HuH-7 (cell line): ENCODE data around the gene CCDC148.
"Not testable (repeated sequence)": the region's sequence is repeated elsewhere in the genome, so short reads cannot be mapped to it uniquely, and the experiment has no call there.

Experiments used
- DNase-seq: peaks from one replicate; pipeline ENCODE4 v3.0.0; 2011; ENCODE audit warnings: low spot score

CCDC148 gene

GRCh38 chr2:158291544-158292180, 164.9 kb downstream of the CCDC148 start:
- DNase-seq, result no peak

- DNase-seq, result no peak
These were observed 166.3 kb downstream of the CCDC148 start for GRCh38 chr2:158290225-158290624.

DNA sequence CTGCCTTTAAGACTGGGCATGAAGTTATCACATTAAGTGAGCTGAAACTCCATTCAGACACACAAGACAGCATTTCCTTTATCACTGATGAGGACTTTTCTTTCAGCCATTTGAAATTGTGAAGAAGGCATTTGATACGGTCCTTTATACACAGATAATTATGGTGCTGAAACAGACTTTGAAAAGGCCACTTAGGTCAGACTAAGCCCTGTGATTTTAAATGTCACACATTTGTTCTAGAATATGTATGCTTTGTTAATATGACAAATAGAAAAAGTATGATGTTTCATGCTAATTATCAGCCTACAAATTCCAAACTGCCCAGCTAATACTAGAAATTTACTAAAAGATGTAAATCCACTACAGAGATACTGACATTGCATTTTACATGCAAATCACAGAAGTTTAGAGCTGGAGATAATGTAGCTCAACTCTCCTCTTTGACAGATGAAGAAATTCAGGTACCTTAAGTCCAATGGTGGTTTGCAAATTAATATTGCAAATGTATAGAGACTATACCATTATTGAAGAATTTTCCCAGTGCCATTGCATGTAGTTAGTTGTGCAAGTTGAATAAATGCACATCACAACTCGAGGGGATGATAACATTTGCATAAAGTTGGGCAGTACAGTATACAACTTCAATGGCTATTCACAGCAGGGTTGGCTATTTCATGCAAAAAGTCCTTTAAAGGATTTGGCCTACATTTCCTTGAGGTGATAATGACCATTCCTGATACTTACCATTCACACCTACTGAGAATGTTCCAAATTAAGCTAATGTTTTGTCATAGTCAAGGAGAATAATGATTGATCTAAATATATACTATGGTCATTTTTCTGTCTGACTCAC, 179.7 kb downstream of the CCDC148 start:
- DNase-seq, result no peak

DNA sequence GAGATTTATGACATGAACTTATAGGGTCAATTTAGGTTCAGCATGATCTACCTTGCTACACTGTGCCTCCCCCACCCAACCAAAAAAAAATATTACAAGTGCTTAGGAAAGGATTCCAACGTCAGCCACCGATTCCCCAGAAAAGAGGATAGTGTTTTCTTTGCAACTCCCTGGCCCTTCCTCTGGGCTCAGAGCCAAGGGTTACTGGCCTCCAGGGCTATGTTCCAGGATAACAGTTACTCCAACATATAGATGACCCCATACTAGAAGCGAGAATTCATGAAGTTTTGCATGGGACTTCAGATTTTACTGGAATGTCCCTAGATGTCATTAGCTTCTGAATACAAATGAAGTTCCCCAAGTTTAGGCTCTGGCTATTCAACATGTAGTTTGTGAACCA, 182.8 kb downstream of the CCDC148 start:
- no peak for DNase-seq

- DNase-seq, result no peak
These were observed 186.0 kb downstream of the CCDC148 start for GRCh38 chr2:158270536-158270935.

DNA sequence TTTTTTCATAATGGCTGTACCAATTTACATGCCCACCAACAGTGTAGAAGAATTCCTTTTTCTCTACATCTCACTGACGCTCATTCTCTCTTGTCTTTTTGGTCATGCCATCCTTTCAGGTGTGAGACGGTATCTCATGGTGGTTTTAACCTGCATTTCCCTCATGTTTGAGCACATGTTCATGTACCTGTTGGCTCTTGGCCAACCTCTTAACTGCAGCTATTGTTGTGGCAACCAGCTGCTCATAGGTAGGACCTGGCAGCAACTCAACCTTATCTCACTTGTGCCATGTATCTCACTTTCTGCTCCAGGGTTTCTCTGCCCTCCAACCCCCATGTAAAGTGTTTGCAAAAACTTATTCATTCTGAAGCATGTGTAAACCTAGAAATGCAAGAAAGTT, 187.4 kb downstream of the CCDC148 start:
- DNase-seq, result no peak

- DNase-seq, result no peak
These were observed 190.4 kb downstream of the CCDC148 start for GRCh38 chr2:158266111-158266510.

- no peak for DNase-seq
These were observed 201.3 kb downstream of the CCDC148 start for GRCh38 chr2:158255257-158255656.

GRCh38 chr2:158253170-158253569, 203.4 kb downstream of the CCDC148 start:
- DNase-seq, result no peak

DNA sequence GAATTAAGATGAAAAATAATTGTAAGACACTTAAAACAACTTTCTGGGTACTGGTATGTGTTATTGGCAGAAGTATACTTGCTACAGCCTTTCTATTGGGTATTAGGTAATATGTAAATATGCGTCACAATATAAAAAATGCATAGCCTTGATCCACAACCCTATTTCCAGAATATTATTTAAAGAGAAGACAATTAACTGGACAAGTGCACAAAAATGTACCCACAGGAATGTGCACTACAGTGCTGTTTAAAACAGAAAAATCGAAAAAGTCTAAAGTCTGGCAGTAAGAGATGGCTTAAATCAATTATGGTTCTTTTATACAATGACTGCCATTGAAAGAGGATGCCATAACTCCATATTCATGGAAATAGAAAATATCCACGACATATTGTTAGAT, 205.2 kb downstream of the CCDC148 start:
- DNase-seq, result no peak

DNA sequence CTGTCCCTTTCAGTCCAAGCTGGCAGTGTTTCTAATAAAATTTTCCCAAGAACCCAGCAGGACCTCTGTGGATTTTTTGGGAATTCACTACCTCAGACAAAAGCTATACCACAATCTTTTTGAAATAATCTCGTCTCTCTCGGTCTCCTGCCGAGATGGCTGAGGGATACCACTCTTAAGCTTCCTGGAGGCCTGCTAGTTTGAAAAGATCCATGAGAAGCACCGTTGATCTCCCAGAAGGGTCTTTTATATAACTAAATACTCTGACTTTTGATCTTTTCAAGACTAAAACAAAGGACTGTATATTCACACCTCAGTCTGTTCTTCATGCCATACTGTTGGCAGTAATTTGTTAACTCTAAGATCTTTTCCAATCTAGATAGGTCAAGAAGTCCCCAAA, 213.2 kb downstream of the CCDC148 start:
- DNase-seq, result no peak

DNA sequence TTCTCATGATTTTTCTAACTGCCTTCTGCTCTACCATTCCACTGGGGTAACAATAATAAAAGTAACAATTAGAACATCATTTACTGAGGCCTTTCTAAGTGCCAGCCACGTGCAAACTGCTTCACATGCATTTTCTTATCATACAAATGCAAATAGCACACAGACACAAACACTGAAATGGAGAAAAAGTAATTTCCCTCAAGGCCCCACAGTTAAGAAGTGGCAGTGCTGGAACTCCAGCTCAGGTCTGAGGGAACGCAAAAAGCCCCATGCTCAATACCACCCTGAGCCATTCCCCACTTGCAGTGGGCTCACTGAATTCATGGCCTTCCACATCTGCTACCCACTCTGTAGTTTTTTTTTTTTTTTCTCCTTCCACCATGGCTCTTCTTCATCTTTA, 214.3 kb downstream of the CCDC148 start:
- DNase-seq, result no peak

- DNase-seq, result no peak
These were observed 215.6 kb downstream of the CCDC148 start for GRCh38 chr2:158240975-158241374.

DNA sequence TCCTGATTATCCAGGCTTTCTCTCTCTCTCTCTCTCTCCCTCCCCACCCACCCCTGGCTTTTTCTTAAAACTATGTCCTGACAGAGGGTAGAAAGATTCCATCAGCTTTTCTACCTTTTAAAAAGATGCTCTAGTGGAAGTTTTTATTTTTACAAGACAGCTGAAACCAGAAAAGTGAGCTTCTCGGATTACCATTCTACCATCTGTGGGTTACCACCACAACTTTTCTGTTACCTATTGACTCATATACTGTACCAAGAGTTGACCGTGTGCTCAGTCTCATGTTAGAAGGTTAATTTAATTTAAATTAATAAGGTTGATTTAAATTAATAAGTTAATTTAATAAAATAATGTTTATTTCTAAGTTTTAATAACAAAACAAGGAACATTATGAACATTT, 217.3 kb downstream of the CCDC148 start:
- DNase-seq, result no peak

GRCh38 chr2:158234497-158234896, 222.1 kb downstream of the CCDC148 start:
- no peak for DNase-seq

- peak; percentile 34 for DNase-seq
These were observed 224.1 kb downstream of the CCDC148 start for GRCh38 chr2:158232476-158232875.

DNA sequence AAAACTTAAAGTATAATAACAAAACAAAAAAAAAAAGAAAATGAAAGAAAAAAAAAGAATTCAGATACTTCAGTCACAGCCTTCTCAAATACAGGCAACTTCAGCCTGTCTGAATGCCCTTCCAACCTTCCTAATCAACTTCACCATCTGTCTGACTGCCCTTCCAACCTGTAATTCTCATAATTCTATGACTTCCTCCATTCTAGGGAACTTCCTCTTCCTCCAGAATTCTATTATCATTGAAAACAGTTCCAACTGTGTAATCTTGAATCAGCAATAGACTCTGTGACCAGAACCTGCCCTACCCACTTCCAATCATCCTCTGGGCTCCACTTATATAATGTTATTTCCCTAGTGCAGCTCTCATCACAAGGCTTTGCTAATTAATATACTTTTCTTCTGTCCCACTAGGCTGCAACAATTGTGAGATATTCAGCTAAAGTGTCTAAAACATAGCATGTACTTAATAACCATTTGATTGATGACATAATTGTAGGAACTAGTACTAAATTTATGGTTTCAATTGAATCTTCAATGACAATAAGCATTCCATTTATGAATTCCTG, 227.5 kb downstream of the CCDC148 start:
- no peak for DNase-seq

GRCh38 chr2:158223066-158223465, 233.5 kb downstream of the CCDC148 start:
- not testable (repeated sequence) for DNase-seq

DNA sequence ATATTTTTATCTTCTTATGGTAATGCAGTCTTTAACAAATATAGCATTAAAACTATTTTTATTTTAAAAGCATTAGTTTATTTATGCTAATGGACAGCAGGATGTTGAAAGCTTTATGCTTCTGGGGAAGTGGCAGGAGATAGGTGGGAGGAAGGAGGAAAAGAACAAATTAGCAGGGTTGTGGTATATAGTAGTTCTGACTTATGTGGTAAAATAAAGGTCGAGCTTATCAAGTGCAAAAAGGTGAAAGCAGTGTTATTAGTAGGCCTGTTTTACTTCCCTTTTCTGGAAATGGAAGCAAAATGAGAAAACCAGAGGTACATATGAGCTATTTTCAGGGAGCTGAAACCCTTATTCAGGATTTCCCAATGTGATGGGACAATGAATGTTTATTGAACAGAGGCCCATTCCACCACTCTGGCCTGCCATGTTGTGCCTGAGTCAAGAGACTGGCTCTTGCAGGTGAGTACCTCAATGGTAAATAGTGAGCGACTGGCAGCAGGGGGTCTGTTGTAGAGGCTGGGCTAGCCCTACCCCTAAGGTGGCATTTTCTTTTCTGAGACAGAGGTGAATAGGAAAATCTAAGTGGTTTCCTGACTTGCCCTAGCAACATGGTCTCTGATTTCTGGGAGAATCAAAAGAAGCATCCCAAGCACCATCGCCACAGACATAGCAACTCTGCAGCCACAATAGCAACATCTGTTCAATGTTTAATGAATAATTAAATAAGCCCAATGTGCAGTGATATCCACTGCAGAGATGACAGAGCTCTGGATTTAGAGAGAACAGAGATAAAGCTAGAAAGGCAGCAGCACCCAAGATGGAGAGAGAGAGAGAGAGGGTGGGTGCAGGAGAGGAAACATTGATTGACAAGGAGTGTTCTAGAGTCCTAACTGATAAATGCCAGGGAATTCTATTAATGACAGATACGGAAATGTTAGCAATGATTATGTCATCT, 235.2 kb downstream of the CCDC148 start:
- DNase-seq, result no peak

GRCh38 chr2:158217593-158217992, 239.0 kb downstream of the CCDC148 start:
- no peak for DNase-seq

DNA sequence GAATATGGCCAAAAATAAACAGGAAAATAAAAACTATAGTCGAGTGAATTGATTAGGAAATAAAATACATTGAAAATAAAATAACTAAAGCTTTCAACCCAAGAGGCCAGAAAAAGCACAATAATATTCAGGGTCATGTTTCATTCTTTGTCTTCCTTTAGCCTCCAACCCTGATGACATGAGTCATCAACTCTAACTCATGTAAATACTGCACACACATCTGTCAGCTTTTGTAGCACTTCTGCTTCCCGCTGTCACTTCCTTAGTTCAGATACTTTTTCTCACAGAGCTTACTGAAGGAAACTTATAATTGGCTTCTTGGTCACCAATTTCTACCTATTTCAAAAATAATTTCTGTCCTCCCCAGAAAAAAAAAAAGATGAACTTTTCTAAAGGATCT, 242.1 kb downstream of the CCDC148 start:
- DNase-seq, result no peak

DNA sequence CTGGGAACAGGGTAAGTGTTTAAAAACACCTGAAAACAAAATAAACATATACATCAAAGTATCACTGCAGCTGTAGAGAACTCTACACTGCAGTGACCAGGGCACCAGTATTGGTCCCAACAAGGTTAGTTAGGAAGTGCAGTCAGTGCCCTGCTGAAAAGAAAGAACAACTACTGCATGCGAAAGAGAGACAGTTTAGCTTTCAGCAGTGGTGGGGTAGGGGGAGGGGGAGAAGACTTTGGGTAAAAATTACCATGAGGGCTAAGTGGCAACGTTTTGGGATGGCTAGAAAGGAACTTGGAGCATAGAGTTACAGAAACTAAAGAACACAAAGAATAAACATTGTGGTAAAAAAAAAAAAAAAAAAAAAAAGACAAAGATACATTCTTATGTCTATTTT, 242.8 kb downstream of the CCDC148 start:
- no peak for DNase-seq
